Measurements from ENCODE around the gene IFT74.

IFT74 gene

GRCh38 chr9:26973989-26974388, 17.8 kb downstream of the IFT74 start:
- H3K4me1 ChIP-seq (ENCODE audit: control insufficient read depth in 1 of 2, insufficient read depth in 2 of 2, low read length in 2 of 2), result no peaks in the 10 kb centered on the region
- H3K27me3 ChIP-seq (ENCODE audit: control insufficient read depth in 1 of 2, insufficient read depth in 2 of 2, low read length in 2 of 2), result no peaks in the 10 kb centered on the region
- H3K4me3 ChIP-seq (ENCODE audit: low read depth in 1 of 2, low read length in 2 of 2), result no peak overlapping the region
- no peaks in the 10 kb centered on the region for H3K9me3 ChIP-seq (ENCODE audit: control insufficient read depth in 1 of 2, low read length in 2 of 2)
- H3K27ac ChIP-seq (ENCODE audit: low read depth, low read length), result no peak overlapping the region
- no peak overlapping the region for H3K9ac ChIP-seq (ENCODE audit: low read depth in 1 of 2, low read length in 2 of 2)
- H3K36me3 ChIP-seq (ENCODE audit: control insufficient read depth in 1 of 2, insufficient read depth in 2 of 2, low read length in 2 of 2), result no peaks in the 10 kb centered on the region

GRCh38 chr9:26974927-26975326, 18.7 kb downstream of the IFT74 start:
- Histone ChIP-seq H3K9me3 (ENCODE audit: control insufficient read depth in 1 of 2, low read length in 2 of 2) (no peaks in the 10 kb centered on the region), H3K4me3 (ENCODE audit: low read depth in 1 of 2, low read length in 2 of 2) (no peak overlapping the region), H3K4me1 (ENCODE audit: control insufficient read depth in 1 of 2, insufficient read depth in 2 of 2, low read length in 2 of 2) (no peaks in the 10 kb centered on the region), H3K9ac (ENCODE audit: low read depth in 1 of 2, low read length in 2 of 2) (no peak overlapping the region), H3K27me3 (ENCODE audit: control insufficient read depth in 1 of 2, insufficient read depth in 2 of 2, low read length in 2 of 2) (no peaks in the 10 kb centered on the region), H3K27ac (ENCODE audit: low read depth, low read length) (no peak overlapping the region), H3K36me3 (ENCODE audit: control insufficient read depth in 1 of 2, insufficient read depth in 2 of 2, low read length in 2 of 2) (no peaks in the 10 kb centered on the region)

GRCh38 chr9:26975728-26976707, 19.8 kb downstream of the IFT74 start:
- Histone ChIP-seq H3K4me3 (ENCODE audit: low read depth in 1 of 2, low read length in 2 of 2) (no peak overlapping the region), H3K4me1 (ENCODE audit: control insufficient read depth in 1 of 2, insufficient read depth in 2 of 2, low read length in 2 of 2) (no peaks in the 10 kb centered on the region), H3K9me3 (ENCODE audit: control insufficient read depth in 1 of 2, low read length in 2 of 2) (no peaks in the 10 kb centered on the region)

GRCh38 chr9:26983340-26983739, 27.1 kb downstream of the IFT74 start:
- H3K27ac ChIP-seq (ENCODE audit: low read depth, low read length), result no peak overlapping the region
- no peak overlapping the region for H3K9ac ChIP-seq (ENCODE audit: low read depth in 1 of 2, low read length in 2 of 2)
- H3K4me1 ChIP-seq (ENCODE audit: control insufficient read depth in 1 of 2, insufficient read depth in 2 of 2, low read length in 2 of 2), result no peaks in the 10 kb centered on the region
- H3K9me3 ChIP-seq (ENCODE audit: control insufficient read depth in 1 of 2, low read length in 2 of 2), result no peaks in the 10 kb centered on the region
- no peak overlapping the region for H3K4me3 ChIP-seq (ENCODE audit: low read depth in 1 of 2, low read length in 2 of 2)
- H3K36me3 ChIP-seq (ENCODE audit: control insufficient read depth in 1 of 2, insufficient read depth in 2 of 2, low read length in 2 of 2), result peaks cover 3 to 16% of the 10 kb centered on the region in 2 donors
- H3K27me3 ChIP-seq (ENCODE audit: control insufficient read depth in 1 of 2, insufficient read depth in 2 of 2, low read length in 2 of 2), result no peaks in the 10 kb centered on the region

More at GRCh38 chr9:26975728-26976707, 19.8 kb downstream of the IFT74 start:
- no peak overlapping the region for H3K27ac ChIP-seq (ENCODE audit: low read depth, low read length)
- peaks cover 0 to 3% of the 10 kb centered on the region in 2 donors for H3K36me3 ChIP-seq (ENCODE audit: control insufficient read depth in 1 of 2, insufficient read depth in 2 of 2, low read length in 2 of 2)
- H3K9ac ChIP-seq (ENCODE audit: low read depth in 1 of 2, low read length in 2 of 2), result no peak overlapping the region
- H3K27me3 ChIP-seq (ENCODE audit: control insufficient read depth in 1 of 2, insufficient read depth in 2 of 2, low read length in 2 of 2), result no peaks in the 10 kb centered on the region

- Histone ChIP-seq H3K4me3 (ENCODE audit: low read depth in 1 of 2, low read length in 2 of 2) (no peak overlapping the region), H3K4me1 (ENCODE audit: control insufficient read depth in 1 of 2, insufficient read depth in 2 of 2, low read length in 2 of 2) (no peaks in the 10 kb centered on the region), H3K9ac (ENCODE audit: low read depth in 1 of 2, low read length in 2 of 2) (no peak overlapping the region), H3K27ac (ENCODE audit: low read depth, low read length) (no peak overlapping the region), H3K27me3 (ENCODE audit: control insufficient read depth in 1 of 2, insufficient read depth in 2 of 2, low read length in 2 of 2) (no peaks in the 10 kb centered on the region), H3K36me3 (ENCODE audit: control insufficient read depth in 1 of 2, insufficient read depth in 2 of 2, low read length in 2 of 2) (peaks cover 4 to 9% of the 10 kb centered on the region in 2 donors), H3K9me3 (ENCODE audit: control insufficient read depth in 1 of 2, low read length in 2 of 2) (no peaks in the 10 kb centered on the region)
Measured at GRCh38 chr9:26995810-26996209, 39.6 kb downstream of the IFT74 start.

- Histone ChIP-seq H3K27me3 (ENCODE audit: control insufficient read depth in 1 of 2, insufficient read depth in 2 of 2, low read length in 2 of 2) (no peaks in the 10 kb centered on the region), H3K4me3 (ENCODE audit: low read depth in 1 of 2, low read length in 2 of 2) (peak overlapping the region; percentile 66 to 75), H3K4me1 (ENCODE audit: control insufficient read depth in 1 of 2, insufficient read depth in 2 of 2, low read length in 2 of 2) (peaks cover 5 to 10% of the 10 kb centered on the region in 2 donors), H3K9me3 (ENCODE audit: control insufficient read depth in 1 of 2, low read length in 2 of 2) (no peaks in the 10 kb centered on the region), H3K36me3 (ENCODE audit: control insufficient read depth in 1 of 2, insufficient read depth in 2 of 2, low read length in 2 of 2) (no peaks in the 10 kb centered on the region), H3K27ac (ENCODE audit: low read depth, low read length) (no peak overlapping the region), H3K9ac (ENCODE audit: low read depth in 1 of 2, low read length in 2 of 2) (peak overlapping the region in 1 of 2 donors; percentile 57)
Measured at GRCh38 chr9:27003426-27004077, 47.3 kb downstream of the IFT74 start.

- Histone ChIP-seq H3K4me1 (ENCODE audit: control insufficient read depth in 1 of 2, insufficient read depth in 2 of 2, low read length in 2 of 2) (peaks cover 5 to 10% of the 10 kb centered on the region in 2 donors), H3K27ac (ENCODE audit: low read depth, low read length) (peak within 1 kb of the TSS; percentile 6), H3K4me3 (ENCODE audit: low read depth in 1 of 2, low read length in 2 of 2) (peak within 1 kb of the TSS; percentile 66 to 75), H3K9ac (ENCODE audit: low read depth in 1 of 2, low read length in 2 of 2) (peak within 1 kb of the TSS; percentile 22 to 57), H3K36me3 (ENCODE audit: control insufficient read depth in 1 of 2, insufficient read depth in 2 of 2, low read length in 2 of 2) (no peaks in the 10 kb centered on the region), H3K9me3 (ENCODE audit: control insufficient read depth in 1 of 2, low read length in 2 of 2) (no peaks in the 10 kb centered on the region), H3K27me3 (ENCODE audit: control insufficient read depth in 1 of 2, insufficient read depth in 2 of 2, low read length in 2 of 2) (no peaks in the 10 kb centered on the region)
Measured at GRCh38 chr9:27005491-27005890, 49.3 kb downstream of the IFT74 start, which contains the start of gene LRRC19. LRRC19 (minus strand) TSS chr9:27005672; CDS start chr9:26999694, 5,978 bp downstream.

GRCh38 chr9:27019589-27019988, 63.4 kb downstream of the IFT74 start:
- Histone ChIP-seq H3K36me3 (ENCODE audit: control insufficient read depth in 1 of 2, insufficient read depth in 2 of 2, low read length in 2 of 2) (peaks cover 5 to 35% of the 10 kb centered on the region in 2 donors), H3K27ac (ENCODE audit: low read depth, low read length) (no peak overlapping the region), H3K4me1 (ENCODE audit: control insufficient read depth in 1 of 2, insufficient read depth in 2 of 2, low read length in 2 of 2) (no peaks in the 10 kb centered on the region), H3K9ac (ENCODE audit: low read depth in 1 of 2, low read length in 2 of 2) (no peak overlapping the region), H3K9me3 (ENCODE audit: control insufficient read depth in 1 of 2, low read length in 2 of 2) (no peaks in the 10 kb centered on the region), H3K4me3 (ENCODE audit: low read depth in 1 of 2, low read length in 2 of 2) (no peak overlapping the region), H3K27me3 (ENCODE audit: control insufficient read depth in 1 of 2, insufficient read depth in 2 of 2, low read length in 2 of 2) (no peaks in the 10 kb centered on the region)

GRCh38 chr9:27022920-27023319, 66.7 kb downstream of the IFT74 start:
- Histone ChIP-seq H3K27me3 (ENCODE audit: control insufficient read depth in 1 of 2, insufficient read depth in 2 of 2, low read length in 2 of 2) (no peaks in the 10 kb centered on the region), H3K9ac (ENCODE audit: low read depth in 1 of 2, low read length in 2 of 2) (no peak overlapping the region), H3K36me3 (ENCODE audit: control insufficient read depth in 1 of 2, insufficient read depth in 2 of 2, low read length in 2 of 2) (peaks cover 5 to 23% of the 10 kb centered on the region in 2 donors), H3K27ac (ENCODE audit: low read depth, low read length) (no peak overlapping the region), H3K4me3 (ENCODE audit: low read depth in 1 of 2, low read length in 2 of 2) (no peak overlapping the region), H3K9me3 (ENCODE audit: control insufficient read depth in 1 of 2, low read length in 2 of 2) (no peaks in the 10 kb centered on the region), H3K4me1 (ENCODE audit: control insufficient read depth in 1 of 2, insufficient read depth in 2 of 2, low read length in 2 of 2) (no peaks in the 10 kb centered on the region)

- H3K27ac ChIP-seq (ENCODE audit: low read depth, low read length), result no peak overlapping the region
- no peak overlapping the region for H3K9ac ChIP-seq (ENCODE audit: low read depth in 1 of 2, low read length in 2 of 2)
- no peaks in the 10 kb centered on the region for H3K4me1 ChIP-seq (ENCODE audit: control insufficient read depth in 1 of 2, insufficient read depth in 2 of 2, low read length in 2 of 2)
- peaks cover 0 to 3% of the 10 kb centered on the region in 2 donors for H3K36me3 ChIP-seq (ENCODE audit: control insufficient read depth in 1 of 2, insufficient read depth in 2 of 2, low read length in 2 of 2)
- no peaks in the 10 kb centered on the region for H3K9me3 ChIP-seq (ENCODE audit: control insufficient read depth in 1 of 2, low read length in 2 of 2)
- no peaks in the 10 kb centered on the region for H3K27me3 ChIP-seq (ENCODE audit: control insufficient read depth in 1 of 2, insufficient read depth in 2 of 2, low read length in 2 of 2)
- H3K4me3 ChIP-seq (ENCODE audit: low read depth in 1 of 2, low read length in 2 of 2), result no peak overlapping the region
Measured at GRCh38 chr9:27029186-27029585, 73.0 kb downstream of the IFT74 start.

All from duodenal mucosa (tissue), 2 donors.